Endothelial cell (in vitro differentiated cells): Measurements from ENCODE around the gene KCNQ4. TPM values are rescaled to one million over a fixed set of nuclear protein-coding genes. Genes with fewer than 3 reads are reported as not detected.
A peak's percentile ranks its signal among the peaks of the same experiment; 100 is the strongest.

Source experiments
- DNase-seq: peaks from one replicate; pipeline ENCODE4 v3.0.0; 2021; ENCODE audit warnings: low spot score
- H3K27ac Mint-ChIP-seq: one replicate; pipeline ENCODE4 v1.8.0; 2021; ENCODE audit warnings: mixed read lengths, inconsistent platforms; ENCODE audit not compliant: unreplicated experiment
- H3K27me3 Mint-ChIP-seq: one replicate; pipeline ENCODE4 v1.8.0; 2021; ENCODE audit warnings: mild to moderate bottlenecking, moderate library complexity, mixed read lengths, inconsistent platforms; ENCODE audit not compliant: unreplicated experiment
- H3K36me3 Mint-ChIP-seq: one replicate; pipeline ENCODE4 v1.8.0; 2021; ENCODE audit warnings: mild to moderate bottlenecking, low read depth, mixed read lengths, inconsistent platforms; ENCODE audit not compliant: unreplicated experiment
- H3K4me1 Mint-ChIP-seq: one replicate; pipeline ENCODE4 v1.8.0; 2021; ENCODE audit warnings: mild to moderate bottlenecking, mixed read lengths, inconsistent platforms; ENCODE audit not compliant: unreplicated experiment
- H3K4me3 Mint-ChIP-seq: one replicate; pipeline ENCODE4 v1.8.0; 2021; ENCODE audit warnings: mild to moderate bottlenecking, mixed read lengths, inconsistent platforms; ENCODE audit not compliant: unreplicated experiment
- H3K9me3 Mint-ChIP-seq: one replicate; pipeline ENCODE4 v1.8.0; 2021; ENCODE audit warnings: mixed read lengths, inconsistent platforms; ENCODE audit not compliant: unreplicated experiment
- CTCF ChIP-seq: fragments of 200-600 bp; sonication (generic); IDR thresholded peaks from one replicate; pipeline ENCODE4 v1.5.0; 2021; ENCODE audit warnings: antibody characterized with exemption; ENCODE audit not compliant: unreplicated experiment
- microRNA-seq: library from miRNA; unstranded; fragments of <30 nt; microRNA quantifications from one replicate; pipeline ENCODE4, GENCODE V29; 2020; ENCODE audit not compliant: unreplicated experiment
- total RNA-seq: library from RNA; stranded (reverse); fragmentation: NEBNext Ultra II Directional; extraction: Animal tissue kit (Norgen Biotek cat#: 25700); gene quantifications from one replicate; pipeline ENCODE4 v1.2.1, GENCODE V29; 2021; ENCODE audit not compliant: unreplicated experiment

The KCNQ4 gene
- total RNA-seq, 1 donor from 2014 or later = 1.5 TPM

DNA sequence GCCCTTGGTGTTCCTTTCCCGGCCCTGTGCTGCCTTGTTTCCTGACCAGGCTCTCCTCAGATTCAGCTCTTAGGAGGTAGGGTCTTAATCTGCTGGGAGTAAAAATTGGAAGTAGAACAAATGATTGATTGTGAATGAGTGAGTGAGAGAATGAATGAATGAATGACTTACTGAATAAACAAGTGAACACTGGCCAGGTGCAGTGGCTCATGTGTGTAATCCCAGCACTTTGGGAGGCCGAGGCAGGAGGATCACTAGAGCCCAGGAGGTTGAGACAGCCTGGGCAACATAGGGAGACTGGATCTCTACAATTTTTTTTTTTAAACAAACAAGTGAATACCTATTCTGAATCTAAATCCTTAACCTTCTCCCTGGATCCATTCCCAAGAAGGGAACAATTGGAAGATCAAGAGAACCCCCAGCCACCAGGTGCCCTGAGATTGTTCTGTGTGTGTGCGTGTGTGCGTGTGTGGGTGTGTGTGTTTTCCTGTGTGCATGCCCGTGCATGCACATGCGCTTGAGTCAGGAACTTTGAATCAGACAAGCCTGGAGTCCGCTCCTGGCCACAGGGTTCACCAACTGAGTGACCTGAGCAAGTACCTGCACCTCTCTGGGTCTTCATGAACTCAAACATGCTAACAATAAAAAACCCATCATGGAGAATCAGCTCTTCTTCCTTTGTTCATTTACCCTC, 102.9 kb downstream of the KCNQ4 start:
- no peak for DNase-seq
- Mint-ChIP-seq H3K27me3 (peaks cover 13% of the 10 kb centered on the region), H3K36me3 (peaks cover 4% of the 10 kb centered on the region), H3K4me3 (no peak overlapping the region), H3K27ac (peak overlapping the region; percentile 11), H3K4me1 (peaks cover 10% of the 10 kb centered on the region), H3K9me3 (no peaks in the 10 kb centered on the region)
- TF ChIP-seq CTCF = no peak

- no peak for DNase-seq
- H3K4me1 Mint-ChIP-seq = peaks cover 10% of the 10 kb centered on the region
- no peak overlapping the region for H3K4me3 Mint-ChIP-seq
- H3K27me3 Mint-ChIP-seq = peaks cover 13% of the 10 kb centered on the region
- no peak for TF ChIP-seq CTCF
- peaks cover 4% of the 10 kb centered on the region for H3K36me3 Mint-ChIP-seq
- no peaks in the 10 kb centered on the region for H3K9me3 Mint-ChIP-seq
- H3K27ac Mint-ChIP-seq = no peak overlapping the region
These were observed 103.4 kb downstream of the KCNQ4 start for GRCh38 chr1:40887012-40887378.

DNA sequence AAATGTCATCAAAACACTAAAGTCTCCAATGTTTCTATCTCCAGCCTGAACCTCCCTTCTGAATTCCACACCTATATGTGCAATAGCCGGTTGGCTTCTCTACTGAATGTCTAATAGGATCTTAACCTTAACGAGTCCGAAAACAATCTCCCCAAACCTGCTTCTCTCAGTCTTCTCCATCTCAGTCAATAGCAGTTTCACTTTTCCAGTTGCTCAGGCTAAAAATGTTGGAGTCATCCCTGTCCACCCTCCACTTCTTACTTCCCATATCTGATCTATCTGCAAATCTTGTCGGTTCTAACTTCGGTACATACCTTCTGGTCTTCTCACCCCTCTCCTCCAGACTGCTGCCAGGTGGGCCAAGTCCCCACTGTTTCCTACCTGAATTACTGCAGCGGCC, 104.1 kb downstream of the KCNQ4 start:
- H3K27ac Mint-ChIP-seq = no peak overlapping the region
- peaks cover 13% of the 10 kb centered on the region for H3K27me3 Mint-ChIP-seq
- no peak overlapping the region for H3K4me3 Mint-ChIP-seq
- DNase-seq = no peak
- H3K9me3 Mint-ChIP-seq = peaks cover under 1% of the 10 kb centered on the region
- peaks cover 10% of the 10 kb centered on the region for H3K4me1 Mint-ChIP-seq
- TF ChIP-seq CTCF = no peak
- H3K36me3 Mint-ChIP-seq = peaks cover 4% of the 10 kb centered on the region

Small RNA genes lying within 50 kb of the gene (microRNA-seq; reads per million reads assigned to microRNA genes)
- gene MIR30C1 (48.1 reads per million, percentile 77 among the genes with 10 or more reads in this experiment), gene MIR30E (2,212 reads per million, percentile 96 among the genes with 10 or more reads in this experiment)

Other genes with a start within 250 kb of the KCNQ4 start
- 5.4 TPM for gene RIMS3, start 118.1 kb upstream of the KCNQ4 start, total RNA-seq
- gene NFYC, start 92.1 kb upstream of the KCNQ4 start, total RNA-seq = 49.7 TPM
- gene CITED4, start 78.6 kb downstream of the KCNQ4 start, total RNA-seq = 3.6 TPM
- 41.2 TPM for gene CTPS1, start 195.9 kb downstream of the KCNQ4 start, total RNA-seq
- gene SLFNL1, start 237.9 kb downstream of the KCNQ4 start, total RNA-seq = 0.38 TPM